ENCODE data around the gene GALK2. TPM values are rescaled to one million over a fixed set of nuclear protein-coding genes. Genes with fewer than 3 reads are reported as not detected.

Gene GALK2
- total RNA-seq, 2 experiments from 2014 or later = 27.9 to 31.5 TPM

DNA sequence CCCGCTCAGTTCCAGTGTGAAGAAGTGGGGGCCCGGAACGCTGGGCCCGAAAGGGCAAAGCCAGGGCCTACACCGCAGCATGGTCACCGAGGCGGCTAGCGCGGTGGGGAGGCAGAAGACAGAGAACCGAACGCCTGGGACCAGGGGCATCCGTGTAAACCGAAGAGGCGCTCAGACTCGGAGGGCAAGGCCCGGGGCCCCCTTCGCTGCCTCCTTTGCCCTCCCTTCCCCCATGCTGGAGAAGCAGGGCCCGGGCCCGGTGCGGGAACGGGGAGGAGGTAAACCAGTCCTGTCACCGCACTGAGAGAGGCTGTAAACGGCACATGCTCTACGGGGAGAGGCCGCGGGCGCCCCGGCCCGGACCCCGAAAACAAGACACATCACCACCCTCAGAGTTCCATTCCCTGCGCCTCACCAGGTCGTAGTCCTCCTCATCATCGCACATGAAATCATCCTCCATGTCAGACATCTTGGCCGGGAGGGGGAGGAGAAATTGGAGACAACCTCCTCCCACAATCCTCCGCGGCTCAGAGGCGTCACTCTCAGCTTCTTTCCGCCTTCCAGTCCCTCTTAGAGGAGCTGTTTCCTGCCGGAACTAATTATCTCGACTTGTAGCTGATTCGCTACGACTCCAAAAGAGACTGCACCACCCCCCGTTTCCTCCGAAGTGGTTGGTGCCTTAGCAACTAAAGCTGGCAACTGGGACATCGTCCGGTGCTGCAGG lies 14.8 kb upstream of the GALK2 start, which contains the start of gene COPS2:
COPS2 (minus strand) TSS at position 490 of the 724 bp plus-strand sequence; CDS start at position 469, 21 bp downstream.
- Histone ChIP-seq H3K4me1 (ENCODE audit: insufficient read depth, low read length, poor library complexity, severe bottlenecking) (peaks cover 13% of the 10 kb centered on the region), H3K36me3 (ENCODE audit: insufficient read depth, low read length) (peaks cover 16% of the 10 kb centered on the region; the same call in 1 of the 2 replicates), H4K20me1 (ENCODE audit: insufficient read depth, low read length) (peaks cover 12% of the 10 kb centered on the region), H3K9me3 (ENCODE audit: low read length) (no peaks in the 10 kb centered on the region), H2AFZ (ENCODE audit: low read length) (peak within 1 kb of the TSS; percentile 98), H3K4me3 (ENCODE audit: low read depth, low read length, poor library complexity, severe bottlenecking) (peak within 1 kb of the TSS; percentile 95), H3K27ac (ENCODE audit: low read depth, low read length, poor library complexity, severe bottlenecking) (peak within 1 kb of the TSS; percentile 53), H3K79me2 (ENCODE audit: insufficient read depth, low read depth, low read length) (peaks cover 73% of the 10 kb centered on the region), H3K9me2 (ENCODE audit: insufficient read depth, low read length) (no peaks in the 10 kb centered on the region), H3K4me2 (ENCODE audit: low read length) (peak within 1 kb of the TSS; percentile 88)
- intact Hi-C loops (cut with micrococcal nuclease; ENCODE audit: unreplicated experiment) = loop anchor here (2.0 kb wide), 2 partner anchors 108 to 466 kb away; partner anchors contain the start of genes DTWD1, FAM227B and SECISBP2L
- no peak for TF ChIP-seq EZH2phosphoT487 (IDR thresholded peaks at IDR 0.05; ENCODE audit: borderline replicate concordance, low read depth, low read length)
- TF ChIP-seq, protein P1, sequence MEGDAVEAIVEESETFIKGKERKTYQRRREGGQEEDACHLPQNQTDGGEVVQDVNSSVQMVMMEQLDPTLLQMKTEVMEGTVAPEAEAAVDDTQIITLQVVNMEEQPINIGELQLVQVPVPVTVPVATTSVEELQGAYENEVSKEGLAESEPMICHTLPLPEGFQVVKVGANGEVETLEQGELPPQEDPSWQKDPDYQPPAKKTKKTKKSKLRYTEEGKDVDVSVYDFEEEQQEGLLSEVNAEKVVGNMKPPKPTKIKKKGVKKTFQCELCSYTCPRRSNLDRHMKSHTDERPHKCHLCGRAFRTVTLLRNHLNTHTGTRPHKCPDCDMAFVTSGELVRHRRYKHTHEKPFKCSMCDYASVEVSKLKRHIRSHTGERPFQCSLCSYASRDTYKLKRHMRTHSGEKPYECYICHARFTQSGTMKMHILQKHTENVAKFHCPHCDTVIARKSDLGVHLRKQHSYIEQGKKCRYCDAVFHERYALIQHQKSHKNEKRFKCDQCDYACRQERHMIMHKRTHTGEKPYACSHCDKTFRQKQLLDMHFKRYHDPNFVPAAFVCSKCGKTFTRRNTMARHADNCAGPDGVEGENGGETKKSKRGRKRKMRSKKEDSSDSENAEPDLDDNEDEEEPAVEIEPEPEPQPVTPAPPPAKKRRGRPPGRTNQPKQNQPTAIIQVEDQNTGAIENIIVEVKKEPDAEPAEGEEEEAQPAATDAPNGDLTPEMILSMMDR (conservative IDR thresholded peaks at IDR 0.05; ENCODE audit: low read length) = no peak
- CTCF ChIA-PET (ENCODE audit: unreplicated experiment) = no interaction called here
- peak; percentile 98 for DNase-seq (ENCODE audit: low spot score)
- TSS peak; percentile 58 for BruUV-seq (replicated peaks)
- POLR2A ChIA-PET = interaction anchor here (0.6 to 3.3 kb wide), 13 partner anchors 10 to 1609 kb away, joined by 3 to 27 read pairs (median 3); partner anchors contain the start of genes CEP152, EID1, FAM227B and GALK2

DNA sequence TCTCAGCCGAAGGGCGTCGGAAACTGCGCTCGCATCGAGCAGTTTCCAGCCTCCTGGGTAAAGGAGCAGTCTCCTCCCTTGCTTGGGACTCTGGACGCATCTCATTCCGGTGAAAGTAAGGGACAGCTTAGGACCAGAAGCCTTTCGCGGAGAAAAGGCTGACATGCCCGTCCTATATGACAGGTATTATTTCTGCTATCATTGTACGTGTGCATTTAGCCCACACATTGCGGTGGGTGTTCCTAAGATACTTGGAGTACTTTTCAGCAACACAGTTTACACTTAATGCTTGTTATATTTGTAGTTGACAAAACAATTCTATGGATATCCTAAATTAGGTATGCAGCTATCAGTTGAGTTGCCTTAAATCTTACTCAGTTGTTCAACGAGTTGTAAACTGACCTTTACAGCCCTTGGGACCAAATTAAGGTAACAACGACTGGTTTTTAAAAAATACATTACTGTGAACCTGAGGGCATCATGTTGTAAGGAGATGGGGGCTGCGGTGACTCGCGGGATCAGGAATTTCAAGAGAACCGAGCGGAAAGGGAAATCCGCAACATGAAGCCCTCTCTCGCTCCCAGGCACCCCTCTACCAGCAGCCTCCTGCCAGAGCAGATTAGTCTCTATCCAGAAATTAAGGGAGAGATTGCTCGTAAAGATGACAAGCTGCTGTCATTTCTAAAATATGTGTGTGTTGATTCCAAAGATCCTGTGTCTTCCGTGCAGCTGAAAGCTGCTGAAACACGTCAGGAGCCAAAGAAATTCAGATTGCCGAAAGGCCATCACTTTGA lies 14.0 kb upstream of the GALK2 start:
- peak; percentile 11 for DNase-seq (ENCODE audit: low spot score)
- Histone ChIP-seq H3K4me1 (ENCODE audit: insufficient read depth, low read length, poor library complexity, severe bottlenecking) (peaks cover 13% of the 10 kb centered on the region), H3K4me3 (ENCODE audit: low read depth, low read length, poor library complexity, severe bottlenecking) (peak overlapping the region; percentile 95), H3K36me3 (ENCODE audit: insufficient read depth, low read length) (peaks cover 9% of the 10 kb centered on the region; the same call in 1 of the 2 replicates), H3K79me2 (ENCODE audit: insufficient read depth, low read depth, low read length) (peaks cover 65% of the 10 kb centered on the region), H3K9me3 (ENCODE audit: low read length) (no peaks in the 10 kb centered on the region), H3K9me2 (ENCODE audit: insufficient read depth, low read length) (no peaks in the 10 kb centered on the region), H2AFZ (ENCODE audit: low read length) (peak overlapping the region; percentile 98), H3K27ac (ENCODE audit: low read depth, low read length, poor library complexity, severe bottlenecking) (peak overlapping the region; percentile 37), H4K20me1 (ENCODE audit: insufficient read depth, low read length) (peaks cover 8% of the 10 kb centered on the region; the same call in 1 of the 2 replicates), H3K4me2 (ENCODE audit: low read length) (peak overlapping the region; percentile 88)
- ChIA-PET POLR2A (interaction anchor here (0.6 to 3.3 kb wide), 12 partner anchors 9 to 464 kb away, joined by 3 to 27 read pairs (median 4); partner anchors contain the start of genes CEP152, FAM227B and GALK2), CTCF (ENCODE audit: unreplicated experiment) (no interaction called here)
- TSS peak; percentile 72 for BruUV-seq (replicated peaks)
- TF ChIP-seq EZH2phosphoT487 (IDR thresholded peaks at IDR 0.05; ENCODE audit: borderline replicate concordance, low read depth, low read length) = no peak
- TF ChIP-seq, protein P1 (conservative IDR thresholded peaks at IDR 0.05; ENCODE audit: low read length) = no peak
- intact Hi-C loops (cut with micrococcal nuclease; ENCODE audit: unreplicated experiment) = loop anchor here (2.0 kb wide), 2 partner anchors 109 to 465 kb away; partner anchors contain the start of genes DTWD1, FAM227B and SECISBP2L

All from OCI-LY7 (cell line).